Measurements from ENCODE around the gene APOBEC3G.

Gene APOBEC3G

GRCh38 chr22:39101226-39101625 lies 24.2 kb downstream of the APOBEC3G start:
- Histone ChIP-seq H3K36me3 (no peaks in the 10 kb centered on the region), H3K4me3 (ENCODE audit: low read depth, low read length) (no peak overlapping the region), H3K27ac (no peak overlapping the region), H3K27me3 (ENCODE audit: insufficient read depth, low read depth, severe bottlenecking) (no peaks in the 10 kb centered on the region), H3K9me3 (ENCODE audit: severe bottlenecking) (no peaks in the 10 kb centered on the region)
- no peak for DNase-seq
- TF ChIP-seq, protein P1, sequence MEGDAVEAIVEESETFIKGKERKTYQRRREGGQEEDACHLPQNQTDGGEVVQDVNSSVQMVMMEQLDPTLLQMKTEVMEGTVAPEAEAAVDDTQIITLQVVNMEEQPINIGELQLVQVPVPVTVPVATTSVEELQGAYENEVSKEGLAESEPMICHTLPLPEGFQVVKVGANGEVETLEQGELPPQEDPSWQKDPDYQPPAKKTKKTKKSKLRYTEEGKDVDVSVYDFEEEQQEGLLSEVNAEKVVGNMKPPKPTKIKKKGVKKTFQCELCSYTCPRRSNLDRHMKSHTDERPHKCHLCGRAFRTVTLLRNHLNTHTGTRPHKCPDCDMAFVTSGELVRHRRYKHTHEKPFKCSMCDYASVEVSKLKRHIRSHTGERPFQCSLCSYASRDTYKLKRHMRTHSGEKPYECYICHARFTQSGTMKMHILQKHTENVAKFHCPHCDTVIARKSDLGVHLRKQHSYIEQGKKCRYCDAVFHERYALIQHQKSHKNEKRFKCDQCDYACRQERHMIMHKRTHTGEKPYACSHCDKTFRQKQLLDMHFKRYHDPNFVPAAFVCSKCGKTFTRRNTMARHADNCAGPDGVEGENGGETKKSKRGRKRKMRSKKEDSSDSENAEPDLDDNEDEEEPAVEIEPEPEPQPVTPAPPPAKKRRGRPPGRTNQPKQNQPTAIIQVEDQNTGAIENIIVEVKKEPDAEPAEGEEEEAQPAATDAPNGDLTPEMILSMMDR (IDR thresholded peaks at IDR 0.05; ENCODE audit: low read depth, low read length), result no peak

GRCh38 chr22:39103431-39103830 lies 26.4 kb downstream of the APOBEC3G start:
- Histone ChIP-seq H3K4me3 (ENCODE audit: low read depth, low read length) (no peak overlapping the region), H3K27ac (no peak overlapping the region), H3K9me3 (ENCODE audit: severe bottlenecking) (no peaks in the 10 kb centered on the region), H3K36me3 (no peaks in the 10 kb centered on the region), H3K27me3 (ENCODE audit: insufficient read depth, low read depth, severe bottlenecking) (no peaks in the 10 kb centered on the region)
- TF ChIP-seq, protein P1 (IDR thresholded peaks at IDR 0.05; ENCODE audit: low read depth, low read length), result no peak
- no peak for DNase-seq

DNA sequence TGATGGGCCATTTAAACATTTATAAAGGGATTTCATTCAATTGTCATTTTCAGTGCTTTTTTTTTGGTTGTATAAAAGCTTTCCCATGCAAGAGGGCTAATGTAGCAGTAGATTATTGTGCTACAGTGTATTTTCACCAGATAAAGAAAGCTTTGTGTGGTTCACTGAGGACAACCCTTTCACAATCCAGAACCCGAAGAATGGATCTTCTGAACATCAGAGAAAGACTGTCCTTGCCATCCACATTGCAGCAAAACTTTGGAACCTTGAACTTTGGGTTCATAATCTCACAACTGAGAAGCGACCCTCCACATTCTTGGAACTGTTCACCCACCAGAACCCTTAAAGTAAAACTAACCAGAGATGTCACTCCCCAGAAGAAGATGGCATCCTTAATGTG lies 29.3 kb downstream of the APOBEC3G start:
- Histone ChIP-seq H3K9me3 (ENCODE audit: severe bottlenecking) (no peaks in the 10 kb centered on the region), H3K27me3 (ENCODE audit: insufficient read depth, low read depth, severe bottlenecking) (no peaks in the 10 kb centered on the region), H3K4me3 (ENCODE audit: low read depth, low read length) (no peak overlapping the region), H3K27ac (no peak overlapping the region), H3K36me3 (no peaks in the 10 kb centered on the region)
- TF ChIP-seq, protein P1 (IDR thresholded peaks at IDR 0.05; ENCODE audit: low read depth, low read length), result no peak
- DNase-seq, result no peak

- no peaks in the 10 kb centered on the region for H3K9me3 ChIP-seq (ENCODE audit: severe bottlenecking)
- DNase-seq, result no peak
- no peak overlapping the region for H3K4me3 ChIP-seq (ENCODE audit: low read depth, low read length)
- H3K27ac ChIP-seq, result no peak overlapping the region
- TF ChIP-seq, protein P1 (IDR thresholded peaks at IDR 0.05; ENCODE audit: low read depth, low read length), result no peak
- no peaks in the 10 kb centered on the region for H3K36me3 ChIP-seq
- no peaks in the 10 kb centered on the region for H3K27me3 ChIP-seq (ENCODE audit: insufficient read depth, low read depth, severe bottlenecking)
Observed at GRCh38 chr22:39108487-39108886, 31.4 kb downstream of the APOBEC3G start.

DNA sequence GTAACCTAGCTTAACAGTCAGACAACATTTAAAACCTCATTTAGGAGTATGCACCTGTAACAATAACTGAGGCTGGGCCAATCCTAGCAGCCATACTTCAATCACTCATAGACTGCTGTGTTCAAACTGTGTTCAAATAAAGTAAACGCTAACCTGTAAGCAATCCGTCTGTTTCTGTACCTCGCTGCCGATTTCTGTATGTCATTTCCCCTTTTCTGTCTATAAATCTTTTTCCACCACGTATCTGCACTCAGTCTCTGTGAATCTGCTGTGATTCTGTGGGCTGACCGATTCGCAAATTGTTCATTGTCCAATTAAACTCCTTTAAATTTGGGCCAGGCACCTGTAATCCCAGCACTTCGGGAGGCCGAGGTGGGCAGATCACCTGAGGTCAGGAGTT lies 32.3 kb downstream of the APOBEC3G start:
- H3K9me3 ChIP-seq (ENCODE audit: severe bottlenecking), result no peaks in the 10 kb centered on the region
- no peak overlapping the region for H3K4me3 ChIP-seq (ENCODE audit: low read depth, low read length)
- TF ChIP-seq, protein P1 (IDR thresholded peaks at IDR 0.05; ENCODE audit: low read depth, low read length), result no peak
- H3K27ac ChIP-seq, result no peak overlapping the region
- no peaks in the 10 kb centered on the region for H3K36me3 ChIP-seq
- no peak for DNase-seq
- H3K27me3 ChIP-seq (ENCODE audit: insufficient read depth, low read depth, severe bottlenecking), result no peaks in the 10 kb centered on the region

Data from WERI-Rb-1 (cell line).